HG03066 (cell line): ENCODE data around the gene GALNT2.

Experiments used
- ATAC-seq: cut with Tn5 transposase; IDR thresholded peaks from one replicate; pipeline ENCODE4 v1.9.1; 2021; ENCODE audit warnings: low read depth; ENCODE audit not compliant: unreplicated experiment

Gene GALNT2

GRCh38 chr1:230284891-230285290, 217.9 kb downstream of the GALNT2 start:
- ATAC-seq: no peak

- ATAC-seq: no peak
Observed at GRCh38 chr1:230285351-230285750, 218.3 kb downstream of the GALNT2 start.

GRCh38 chr1:230286166-230286889, 219.3 kb downstream of the GALNT2 start:
- ATAC-seq: no peak

- no peak for ATAC-seq
Observed at GRCh38 chr1:230286890-230287269, 219.8 kb downstream of the GALNT2 start.

GRCh38 chr1:230287674-230288315, 220.8 kb downstream of the GALNT2 start:
- ATAC-seq: no peak

- ATAC-seq: no peak
Observed at GRCh38 chr1:230288641-230289349, 221.8 kb downstream of the GALNT2 start.

- ATAC-seq: no peak
Observed at GRCh38 chr1:230289350-230289644, 222.3 kb downstream of the GALNT2 start.

- no peak for ATAC-seq
Observed at GRCh38 chr1:230291731-230292620, 224.9 kb downstream of the GALNT2 start.

GRCh38 chr1:230292689-230293389, 225.8 kb downstream of the GALNT2 start:
- ATAC-seq: no peak

- no peak for ATAC-seq
Observed at GRCh38 chr1:230293390-230293700, 226.3 kb downstream of the GALNT2 start.

- ATAC-seq: no peak
Observed at GRCh38 chr1:230295367-230295766, 228.3 kb downstream of the GALNT2 start.

- no peak for ATAC-seq
Observed at GRCh38 chr1:230299191-230300006, 232.4 kb downstream of the GALNT2 start.

GRCh38 chr1:230300322-230301301, 233.6 kb downstream of the GALNT2 start:
- ATAC-seq: no peak

GRCh38 chr1:230301322-230301721, 234.3 kb downstream of the GALNT2 start:
- no peak for ATAC-seq

- no peak for ATAC-seq
Observed at GRCh38 chr1:230301822-230302221, 234.8 kb downstream of the GALNT2 start.

GRCh38 chr1:230303069-230303468, 236.0 kb downstream of the GALNT2 start:
- no peak for ATAC-seq

- ATAC-seq: no peak
Observed at GRCh38 chr1:230303822-230304221, 236.8 kb downstream of the GALNT2 start.

GRCh38 chr1:230306169-230306568, 239.1 kb downstream of the GALNT2 start:
- peak; percentile 70 for ATAC-seq
